HCT116 (cell line): ENCODE measurements around the gene NET1. TPM values are rescaled to one million over a fixed set of nuclear protein-coding genes. Genes with fewer than 3 reads are reported as not detected.

Experiments
- ATAC-seq: fragments of 200-7000 bp; cut with Tn5 transposase; 2 replicates; pipeline ENCODE4 v1.9.1; 2020; ENCODE audit warnings: mild to moderate bottlenecking, moderate library complexity
- BruUV-seq: library from RNA; stranded (reverse); fragments of 400-500 nt; replicated peaks from 2 replicates; lab custom pipeline; 2021; lab: Mats Ljungman, UMichigan
- CTCF ChIA-PET: fragments of 300-600 bp; sonication (Branson Sonifier 250); formaldehyde crosslinking; loops from one replicate; lab custom pipeline; 2021; ENCODE audit warnings: antibody characterized with exemption; lab: Charles Lee
- POLR2A ChIA-PET: fragments of 300-600, 350-600 bp; sonication (Branson Sonifier 250); formaldehyde crosslinking; loops from one replicate; lab custom pipeline; 2021; ENCODE audit warnings: antibody characterized with exemption; lab: Charles Lee
- RAD21 ChIA-PET, 2 experiments: fragments of 300-600 bp; sonication (Branson Sonifier 250); formaldehyde crosslinking; loops; one replicate each; lab custom pipeline; 2023; ENCODE audit warnings: low total read pairs in 2 of 2; ENCODE audit not compliant: uncharacterized antibody in 2 of 2, unreplicated experiment in 2 of 2, low non-redundant PET in 1 of 2; lab: Charles Lee
- DNase-seq: peaks from one replicate; pipeline ENCODE4 v3.0.0-alpha.2; 2010; ENCODE audit warnings: low read depth, low spot score
- H2AFZ ChIP-seq: fragments of 200-600 bp; shearing (Covaris generic), sonication (generic); 2 replicates; pipeline ENCODE4 v1.6.1; 2017; ENCODE audit warnings: low read depth, mixed run types, mixed read lengths, antibody characterized with exemption, low read length; ENCODE audit not compliant: poor library complexity, severe bottlenecking
- H3K27ac ChIP-seq: 2 replicates; pipeline ENCODE4 v1.5.1; 2012; ENCODE audit warnings: low read depth, low read length
- H3K27me3 ChIP-seq: fragments of 200-600 bp; sonication (generic); 2 replicates; pipeline ENCODE4 v1.6.1; 2016; ENCODE audit warnings: mixed run types, low read length, mixed read lengths; ENCODE audit not compliant: insufficient read depth
- H3K36me3 ChIP-seq, 2 experiments: fragments of 200-500 bp in 1 of 2; fragments of 200-600 bp in 1 of 2; sonication (Bioruptor generic) in 1 of 2; sonication (generic) in 1 of 2; 2 replicates each; pipeline versions ENCODE4 v1.5.1 to v1.6.1; 2014 to 2016; ENCODE audit warnings: low read length in 2 of 2, inconsistent platforms in 1 of 2, mixed read lengths in 1 of 2, mixed run types in 1 of 2; ENCODE audit not compliant: insufficient read depth in 2 of 2, control insufficient read depth in 1 of 2
- H3K4me1 ChIP-seq, 2 experiments: fragments of 200-600 bp in 1 of 2; sonication (generic) in 1 of 2; 2 replicates each; pipeline versions ENCODE4 v1.5.1 to v1.6.1; 2012 to 2017; ENCODE audit warnings: low read length in 2 of 2, inconsistent platforms in 1 of 2, mild to moderate bottlenecking in 1 of 2, mixed read lengths in 1 of 2, mixed run types in 1 of 2, moderate library complexity in 1 of 2; ENCODE audit not compliant: insufficient read depth in 2 of 2, control insufficient read depth in 1 of 2
- H3K4me2 ChIP-seq: fragments of 200-600 bp; sonication (generic); 2 replicates; pipeline ENCODE4 v1.6.1; 2017; ENCODE audit warnings: mixed run types, low read length, mixed read lengths
- H3K4me3 ChIP-seq, 2 experiments: fragments of 200-600 bp in 1 of 2; sonication (generic) in 1 of 2; replicated peaks in 1 of 2; 2 replicates each; pipeline ENCODE4 v1.5.1; 2011 to 2016; ENCODE audit warnings: low read length in 2 of 2, control low read depth in 1 of 2, low read depth in 1 of 2, mild to moderate bottlenecking in 1 of 2, mixed read lengths in 1 of 2, mixed run types in 1 of 2
- H3K79me2 ChIP-seq: fragments of 200-600 bp; sonication (generic); 2 replicates; pipeline ENCODE4 v1.6.1; 2017; ENCODE audit warnings: mild to moderate bottlenecking, mixed run types, low read length, moderate library complexity, mixed read lengths; ENCODE audit not compliant: insufficient read depth
- H3K9ac ChIP-seq: fragments of 200-600 bp; sonication (generic); 2 replicates; pipeline ENCODE4 v1.6.1; 2016; ENCODE audit warnings: low read length, mixed read lengths
- H3K9me2 ChIP-seq: fragments of 200-600 bp; sonication (generic), shearing (Covaris generic); 2 replicates; pipeline ENCODE4 v1.6.1; 2017; ENCODE audit warnings: mixed run types, mild to moderate bottlenecking, moderate library complexity; ENCODE audit not compliant: insufficient read depth
- H3K9me3 ChIP-seq, 2 experiments: fragments of 200-500 bp in 1 of 2; fragments of 200-600 bp in 1 of 2; sonication (Bioruptor generic) in 1 of 2; sonication (generic) in 1 of 2; 2 replicates each; pipeline ENCODE4 v1.6.1; 2014 to 2017; ENCODE audit warnings: low read length in 2 of 2, mixed read lengths in 2 of 2, inconsistent platforms in 1 of 2, low read depth in 1 of 2, mild to moderate bottlenecking in 1 of 2, mixed run types in 1 of 2, moderate library complexity in 1 of 2; ENCODE audit not compliant: control insufficient read depth in 1 of 2, insufficient read depth in 1 of 2
- H4K20me1 ChIP-seq: fragments of 200-600 bp; sonication (generic), shearing (Covaris generic); 2 replicates; pipeline ENCODE4 v1.6.1; 2017; ENCODE audit warnings: mixed run types, mild to moderate bottlenecking, moderate library complexity; ENCODE audit not compliant: insufficient read depth
- ATF3 ChIP-seq: IDR thresholded peaks from 2 replicates; pipeline ENCODE4 v1.6.1; 2012
- CBX3 ChIP-seq: IDR thresholded peaks from 2 replicates; pipeline ENCODE4 v1.6.1; 2012; ENCODE audit warnings: low read depth
- CEBPB ChIP-seq: IDR thresholded peaks from 2 replicates; pipeline ENCODE4 v1.6.1; 2012; ENCODE audit warnings: low read depth
- CTCF ChIP-seq, 3 experiments: fragments of 200-600 bp in 1 of 3; sonication (generic) in 1 of 3; IDR thresholded peaks in 2 of 3; conservative IDR thresholded peaks in 1 of 3; 2 replicates each; pipeline ENCODE4 v1.5.1; 2012 to 2017; ENCODE audit warnings: low read depth in 2 of 3, low read length in 2 of 3, antibody characterized with exemption in 1 of 3, borderline replicate concordance in 1 of 3, control low read depth in 1 of 3, mild to moderate bottlenecking in 1 of 3, mixed read lengths in 1 of 3, mixed run types in 1 of 3, moderate library complexity in 1 of 3; ENCODE audit not compliant: insufficient read depth in 1 of 3
- EZH2 ChIP-seq: fragments of 200-600 bp; sonication (generic); IDR thresholded peaks from 2 replicates; pipeline ENCODE4 v1.6.1; 2017; ENCODE audit warnings: antibody characterized with exemption, mixed run types
- FOSL1 ChIP-seq: IDR thresholded peaks from 2 replicates; pipeline ENCODE4 v1.6.1; 2012; ENCODE audit warnings: low read depth
- MAX ChIP-seq: IDR thresholded peaks from 2 replicates; pipeline ENCODE4 v1.6.1; 2012
- POLR2A ChIP-seq: IDR thresholded peaks from 2 replicates; pipeline ENCODE4 v1.7.0; 2011; ENCODE audit warnings: borderline replicate concordance; ENCODE audit not compliant: insufficient read depth, insufficient read length; ENCODE audit errors: extremely low read depth
- RAD21 ChIP-seq: IDR thresholded peaks from 2 replicates; pipeline ENCODE4 v1.6.1; 2012; ENCODE audit warnings: low read depth, mild to moderate bottlenecking
- SIN3A ChIP-seq: IDR thresholded peaks from 2 replicates; pipeline ENCODE4 v1.6.1; 2012; ENCODE audit warnings: low read depth
- ZFX ChIP-seq: fragments of 450-650 bp; IDR thresholded peaks from 2 replicates; pipeline ENCODE4 v1.6.1; 2017
- ZNF274 ChIP-seq: fragments of 200-500 bp; sonication (Bioruptor generic); IDR thresholded peaks from 2 replicates; pipeline ENCODE4 v1.6.1; 2014; ENCODE audit warnings: mild to moderate bottlenecking, low read depth, low read length, inconsistent platforms
- intact Hi-C: fragments of 100-400 bp; cut with micrococcal nuclease; formaldehyde crosslinking; loops from 2 replicates; pipeline ENCODE4 v1.10.0; 2022
- total RNA-seq: library from RNA; stranded (reverse); gene quantifications from one replicate; pipeline ENCODE4 v1.2.1, GENCODE V29; 2021; ENCODE audit not compliant: unreplicated experiment
- TF ChIP-seq, protein P1 (sequence below): IDR thresholded peaks from 2 replicates; pipeline ENCODE4 v1.6.1; 2011; ENCODE audit warnings: mild to moderate bottlenecking, low read length, moderate library complexity; ENCODE audit not compliant: insufficient replicate concordance; ENCODE audit errors: extremely low read depth

The NET1 gene
- total RNA-seq, 1 experiment from 2014 or later: 51.2 TPM

GRCh38 chr10:5441106-5441505, 28.7 kb downstream of the NET1 start (continued):
- TF ChIP-seq, protein P1, sequence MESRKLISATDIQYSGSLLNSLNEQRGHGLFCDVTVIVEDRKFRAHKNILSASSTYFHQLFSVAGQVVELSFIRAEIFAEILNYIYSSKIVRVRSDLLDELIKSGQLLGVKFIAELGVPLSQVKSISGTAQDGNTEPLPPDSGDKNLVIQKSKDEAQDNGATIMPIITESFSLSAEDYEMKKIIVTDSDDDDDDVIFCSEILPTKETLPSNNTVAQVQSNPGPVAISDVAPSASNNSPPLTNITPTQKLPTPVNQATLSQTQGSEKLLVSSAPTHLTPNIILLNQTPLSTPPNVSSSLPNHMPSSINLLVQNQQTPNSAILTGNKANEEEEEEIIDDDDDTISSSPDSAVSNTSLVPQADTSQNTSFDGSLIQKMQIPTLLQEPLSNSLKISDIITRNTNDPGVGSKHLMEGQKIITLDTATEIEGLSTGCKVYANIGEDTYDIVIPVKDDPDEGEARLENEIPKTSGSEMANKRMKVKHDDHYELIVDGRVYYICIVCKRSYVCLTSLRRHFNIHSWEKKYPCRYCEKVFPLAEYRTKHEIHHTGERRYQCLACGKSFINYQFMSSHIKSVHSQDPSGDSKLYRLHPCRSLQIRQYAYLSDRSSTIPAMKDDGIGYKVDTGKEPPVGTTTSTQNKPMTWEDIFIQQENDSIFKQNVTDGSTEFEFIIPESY: no peak
- TF ChIP-seq CBX3 (no peak), FOSL1 (no peak), ZNF274 (no peak), ATF3 (no peak), ZFX (no peak), CEBPB (no peak), SIN3A (no peak), RAD21 (no peak)

DNA sequence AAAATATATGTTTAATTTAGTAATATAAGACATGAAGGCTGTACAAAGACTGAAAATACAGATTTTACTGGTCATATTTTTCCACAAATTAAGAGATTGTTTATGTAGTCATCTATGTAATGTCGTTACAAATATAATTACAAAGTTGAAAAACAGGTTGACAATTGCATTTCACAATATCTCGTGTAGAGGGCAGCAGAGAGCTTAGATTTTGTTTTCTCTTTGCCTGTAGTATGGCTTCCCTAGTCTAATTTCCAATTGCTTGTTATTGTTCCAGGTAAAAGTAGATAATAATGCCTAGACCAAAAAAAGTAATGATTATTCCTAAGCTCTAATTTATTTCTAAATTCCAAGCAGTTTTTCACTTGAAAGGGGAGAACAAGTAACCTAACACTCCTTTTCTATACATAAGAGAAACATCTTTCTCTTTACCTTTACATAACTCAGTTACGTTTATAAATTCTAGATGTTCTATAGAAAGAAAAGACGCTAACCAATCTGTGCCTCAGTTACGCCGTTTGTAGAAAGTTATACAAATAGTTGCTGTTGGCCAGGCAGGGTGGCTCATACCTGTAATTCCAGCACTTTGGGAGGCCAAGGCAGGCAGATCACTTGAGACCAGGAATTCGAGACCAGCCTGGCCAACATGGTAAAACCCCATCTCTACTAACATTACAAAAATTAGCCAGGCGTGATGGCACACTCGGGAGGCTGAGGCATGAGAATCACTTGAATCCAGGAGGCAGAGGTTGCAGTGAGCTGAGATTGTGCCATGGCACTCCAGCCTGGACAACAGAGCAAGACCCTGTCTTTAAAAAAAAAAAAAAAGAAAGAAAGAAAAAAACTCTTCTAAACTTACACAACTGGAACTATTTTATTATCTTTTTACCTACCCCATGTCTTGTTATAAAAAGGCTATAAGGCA, 30.0 kb downstream of the NET1 start:
- Histone ChIP-seq H3K9me2 (no peaks in the 10 kb centered on the region), H3K79me2 (peaks cover 66% of the 10 kb centered on the region), H4K20me1 (no peaks in the 10 kb centered on the region; the same call in 1 of the 2 replicates), H3K36me3 (no peaks in the 10 kb centered on the region), H3K4me2 (no peak overlapping the region)
- intact Hi-C loops: loop anchor here (1.0 to 5.0 kb wide), 2 partner anchors 181 to 430 kb away; no protein-coding TSS in a partner anchor
- ChIA-PET RAD21 (interaction anchor here (1.2 to 1.9 kb wide), 2 partner anchors 181 kb away, joined by 5 to 8 read pairs; no protein-coding TSS in a partner anchor), POLR2A (interaction anchor here (1.0 to 1.6 kb wide), 2 partner anchors 106 to 181 kb away, joined by 3 to 4 read pairs; no protein-coding TSS in a partner anchor)
- TF ChIP-seq RAD21: peak; percentile 89
- peak; percentile 49; the same call in 1 of the 2 replicates for TF ChIP-seq CEBPB
- peak; percentile 44 to 82 (median 72) for TF ChIP-seq CTCF (IDR thresholded peaks at IDR 0.05 in 2 of 3, conservative IDR thresholded peaks at IDR 0.05 in 1 of 3; ENCODE audit: borderline replicate concordance in 1 of 3, insufficient read depth in 1 of 3, low read depth in 2 of 3, low read length in 2 of 3)
- no peak for TF ChIP-seq EZH2
- TF ChIP-seq POLR2A: no peak
- no peak for TF ChIP-seq MAX
- TF ChIP-seq, all 23 proteins: peak for 3
- H3K27me3 ChIP-seq: no peaks in the 10 kb centered on the region
- no peak overlapping the region for H3K9ac ChIP-seq
- H2AFZ ChIP-seq: no peak overlapping the region
- no peak overlapping the region for H3K27ac ChIP-seq
- CTCF ChIA-PET: interaction anchor here (0.6 to 6.7 kb wide), 11 partner anchors 7 to 187 kb away, joined by 3 to 59 read pairs (median 4); no protein-coding TSS in a partner anchor
- BruUV-seq: no TSS peak
- peak; percentile 38 for DNase-seq
- H3K4me3 ChIP-seq: no peak overlapping the region
- H3K4me1 ChIP-seq: peaks cover 8 to 21% of the 10 kb centered on the region in 2 experiments
- no peaks in the 10 kb centered on the region for H3K9me3 ChIP-seq
- no peak for ATAC-seq
